HL-60 (cell line): ENCODE measurements around the gene PRDM1.
A peak's percentile ranks its signal among the peaks of the same experiment; 100 is the strongest.

ENCODE experiments used
- DNase-seq, 2 experiments: peaks; one replicate each; pipeline ENCODE4 v3.0.0-alpha.2; 2010 to 2020; ENCODE audit warnings: low read depth in 1 of 2, low spot score in 1 of 2
- H3K27ac ChIP-seq: fragments of 250-450 bp; sonication (Bioruptor Pico); replicated peaks from 2 replicates; pipeline ENCODE4 v1.5.1; 2020; ENCODE audit warnings: mild to moderate bottlenecking, moderate library complexity
- H3K27me3 ChIP-seq: fragments of 250-450 bp; sonication (Bioruptor Pico); 2 replicates; pipeline ENCODE4 v1.5.1; 2021; ENCODE audit warnings: mild to moderate bottlenecking, moderate library complexity; ENCODE audit not compliant: insufficient read depth, poor library complexity, severe bottlenecking
- H3K4me3 ChIP-seq: replicated peaks from 2 replicates; pipeline ENCODE4 v1.5.1; 2011; ENCODE audit warnings: mild to moderate bottlenecking, control low read depth, low read length; ENCODE audit not compliant: insufficient read depth
- CTCF ChIP-seq: IDR thresholded peaks from one replicate; pipeline ENCODE4 v1.5.1; 2011; ENCODE audit warnings: low read length, control low read depth, inconsistent platforms; ENCODE audit not compliant: insufficient read depth
- GABPA ChIP-seq: IDR thresholded peaks from 2 replicates; pipeline ENCODE4 v1.6.1; 2012; ENCODE audit warnings: low read depth
- POLR2AphosphoS5 ChIP-seq: IDR thresholded peaks from 2 replicates; pipeline ENCODE4 v1.6.1; 2012; ENCODE audit warnings: low read depth
- REST ChIP-seq: IDR thresholded peaks from 2 replicates; pipeline ENCODE4 v1.6.1; 2012; ENCODE audit warnings: low read depth; ENCODE audit not compliant: insufficient replicate concordance
- SPI1 ChIP-seq: IDR thresholded peaks from 2 replicates; pipeline ENCODE4 v1.6.1; 2012; ENCODE audit warnings: low read depth, mild to moderate bottlenecking, borderline replicate concordance

Gene PRDM1

GRCh38 chr6:106092279-106092678, 6.1 kb downstream of the PRDM1 start:
- TF ChIP-seq REST = peak; percentile 66
- TF ChIP-seq POLR2AphosphoS5 = no peak
- Histone ChIP-seq H3K27me3 (no peaks in the 10 kb centered on the region), H3K27ac (no peak overlapping the region), H3K4me3 (no peak overlapping the region)
- DNase-seq = no peak

DNA sequence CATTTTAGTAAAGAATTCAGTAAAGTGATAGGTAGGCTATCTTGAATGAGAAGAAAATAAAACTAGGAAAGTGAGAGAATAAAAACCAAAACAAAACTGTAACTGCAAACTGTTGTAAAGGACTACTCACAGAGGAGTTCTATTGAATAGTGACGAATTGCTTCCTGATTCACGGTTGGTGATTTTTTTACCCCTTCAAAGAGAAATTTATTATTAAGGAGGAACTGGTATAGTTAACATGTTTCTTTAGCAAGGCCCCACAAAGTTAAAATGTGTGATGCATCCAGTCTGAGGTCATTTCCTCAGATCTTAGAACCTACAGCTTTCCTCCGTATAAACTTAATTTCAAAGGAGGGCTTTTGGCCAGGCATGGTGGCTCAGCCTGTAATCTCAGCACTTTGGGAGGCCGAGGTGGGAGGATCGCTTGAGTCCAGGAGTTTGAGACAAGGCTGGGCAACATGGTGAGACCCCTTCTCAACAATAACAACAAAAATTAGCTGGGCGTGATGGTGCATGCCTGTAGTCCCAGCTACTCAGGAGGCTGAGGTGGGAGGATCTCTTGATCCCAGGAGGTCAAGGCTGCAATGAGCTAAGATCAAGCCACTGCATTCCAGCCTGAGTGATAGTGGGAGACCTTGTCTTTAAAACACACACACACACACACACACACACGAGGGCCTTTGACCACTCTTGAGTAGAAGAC, 8.3 kb downstream of the PRDM1 start:
- H3K27ac ChIP-seq = no peak overlapping the region
- TF ChIP-seq POLR2AphosphoS5 = no peak
- TF ChIP-seq CTCF = no peak
- no peak for TF ChIP-seq REST
- no peak for TF ChIP-seq GABPA
- no peak for TF ChIP-seq SPI1
- DNase-seq = no peak
- H3K4me3 ChIP-seq = no peak overlapping the region
- H3K27me3 ChIP-seq = no peaks in the 10 kb centered on the region

- Histone ChIP-seq H3K27ac (no peak overlapping the region), H3K4me3 (no peak overlapping the region), H3K27me3 (no peaks in the 10 kb centered on the region)
- no peak for TF ChIP-seq SPI1
- no peak for TF ChIP-seq POLR2AphosphoS5
- no peak for TF ChIP-seq CTCF
- no peak for TF ChIP-seq GABPA
- TF ChIP-seq REST = no peak
- DNase-seq = no peak
Measured at GRCh38 chr6:106094964-106095335, 8.8 kb downstream of the PRDM1 start.
